Endothelial cell (in vitro differentiated cells): ENCODE data around the gene ARHGAP24. TPM values are rescaled to one million over a fixed set of nuclear protein-coding genes. Genes with fewer than 3 reads are reported as not detected.

Experiments
- DNase-seq: peaks from one replicate; pipeline ENCODE4 v3.0.0; 2021; ENCODE audit warnings: low spot score
- H3K27ac Mint-ChIP-seq: one replicate; pipeline ENCODE4 v1.8.0; 2021; ENCODE audit warnings: mixed read lengths, inconsistent platforms; ENCODE audit not compliant: unreplicated experiment
- H3K27me3 Mint-ChIP-seq: one replicate; pipeline ENCODE4 v1.8.0; 2021; ENCODE audit warnings: mild to moderate bottlenecking, moderate library complexity, mixed read lengths, inconsistent platforms; ENCODE audit not compliant: unreplicated experiment
- H3K36me3 Mint-ChIP-seq: one replicate; pipeline ENCODE4 v1.8.0; 2021; ENCODE audit warnings: mild to moderate bottlenecking, low read depth, mixed read lengths, inconsistent platforms; ENCODE audit not compliant: unreplicated experiment
- H3K4me1 Mint-ChIP-seq: one replicate; pipeline ENCODE4 v1.8.0; 2021; ENCODE audit warnings: mild to moderate bottlenecking, mixed read lengths, inconsistent platforms; ENCODE audit not compliant: unreplicated experiment
- H3K4me3 Mint-ChIP-seq: one replicate; pipeline ENCODE4 v1.8.0; 2021; ENCODE audit warnings: mild to moderate bottlenecking, mixed read lengths, inconsistent platforms; ENCODE audit not compliant: unreplicated experiment
- H3K9me3 Mint-ChIP-seq: one replicate; pipeline ENCODE4 v1.8.0; 2021; ENCODE audit warnings: mixed read lengths, inconsistent platforms; ENCODE audit not compliant: unreplicated experiment
- total RNA-seq: library from RNA; stranded (reverse); fragmentation: NEBNext Ultra II Directional; extraction: Animal tissue kit (Norgen Biotek cat#: 25700); gene quantifications from one replicate; pipeline ENCODE4 v1.2.1, GENCODE V29; 2021; ENCODE audit not compliant: unreplicated experiment
- TF ChIP-seq, protein P1 (sequence below): fragments of 200-600 bp; sonication (generic); IDR thresholded peaks from one replicate; pipeline ENCODE4 v1.5.0; 2021; ENCODE audit warnings: antibody characterized with exemption; ENCODE audit not compliant: unreplicated experiment

ARHGAP24 gene
- total RNA-seq, 1 donor from 2014 or later = 5.0 TPM

DNA sequence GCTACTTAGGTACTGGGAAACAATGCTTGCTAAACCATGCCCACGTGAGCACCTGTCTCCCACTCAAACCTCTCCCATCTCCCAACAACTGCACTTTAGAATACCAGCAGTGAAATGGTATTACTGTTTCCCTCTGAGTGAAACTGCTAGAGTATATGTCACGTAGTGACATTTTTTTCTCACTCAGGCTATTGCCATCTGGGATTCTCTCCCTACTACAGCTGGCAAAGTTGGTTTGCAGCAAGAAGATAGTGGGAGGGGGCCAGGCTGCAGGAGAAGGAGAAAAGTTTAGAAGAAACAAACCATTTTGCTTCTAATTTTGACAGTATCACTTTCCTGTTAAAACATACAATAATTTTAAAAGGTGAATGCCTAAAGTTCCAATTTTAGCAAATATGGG, 526.6 kb downstream of the ARHGAP24 start:
- no peaks in the 10 kb centered on the region for H3K36me3 Mint-ChIP-seq

DNA sequence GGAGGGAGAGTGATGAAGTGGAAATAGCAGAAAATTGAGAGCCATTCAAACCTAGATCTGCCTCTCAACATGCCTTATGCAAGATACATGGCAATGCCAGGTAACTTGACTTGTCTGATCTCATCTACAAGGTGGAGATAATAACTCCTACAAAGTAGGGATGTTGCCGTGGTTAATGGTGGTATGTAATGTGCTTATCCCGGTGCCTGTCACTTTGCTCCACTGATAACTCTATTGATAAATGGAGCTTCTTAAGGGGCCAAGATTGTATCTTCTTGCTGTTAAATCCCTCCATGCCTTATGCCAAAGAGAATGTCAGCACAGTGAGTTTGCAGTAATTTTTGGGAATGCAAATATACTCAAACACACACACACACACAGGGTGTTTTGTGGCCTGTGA, 529.1 kb downstream of the ARHGAP24 start:
- Mint-ChIP-seq H3K4me1 (no peaks in the 10 kb centered on the region), H3K27me3 (no peaks in the 10 kb centered on the region), H3K4me3 (no peak overlapping the region), H3K9me3 (no peaks in the 10 kb centered on the region), H3K27ac (no peak overlapping the region), H3K36me3 (no peaks in the 10 kb centered on the region)
- DNase-seq = no peak
- TF ChIP-seq, protein P1, sequence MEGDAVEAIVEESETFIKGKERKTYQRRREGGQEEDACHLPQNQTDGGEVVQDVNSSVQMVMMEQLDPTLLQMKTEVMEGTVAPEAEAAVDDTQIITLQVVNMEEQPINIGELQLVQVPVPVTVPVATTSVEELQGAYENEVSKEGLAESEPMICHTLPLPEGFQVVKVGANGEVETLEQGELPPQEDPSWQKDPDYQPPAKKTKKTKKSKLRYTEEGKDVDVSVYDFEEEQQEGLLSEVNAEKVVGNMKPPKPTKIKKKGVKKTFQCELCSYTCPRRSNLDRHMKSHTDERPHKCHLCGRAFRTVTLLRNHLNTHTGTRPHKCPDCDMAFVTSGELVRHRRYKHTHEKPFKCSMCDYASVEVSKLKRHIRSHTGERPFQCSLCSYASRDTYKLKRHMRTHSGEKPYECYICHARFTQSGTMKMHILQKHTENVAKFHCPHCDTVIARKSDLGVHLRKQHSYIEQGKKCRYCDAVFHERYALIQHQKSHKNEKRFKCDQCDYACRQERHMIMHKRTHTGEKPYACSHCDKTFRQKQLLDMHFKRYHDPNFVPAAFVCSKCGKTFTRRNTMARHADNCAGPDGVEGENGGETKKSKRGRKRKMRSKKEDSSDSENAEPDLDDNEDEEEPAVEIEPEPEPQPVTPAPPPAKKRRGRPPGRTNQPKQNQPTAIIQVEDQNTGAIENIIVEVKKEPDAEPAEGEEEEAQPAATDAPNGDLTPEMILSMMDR = no peak

More for the DNA sequence above, 526.6 kb downstream of the ARHGAP24 start:
- Mint-ChIP-seq H3K9me3 (no peaks in the 10 kb centered on the region), H3K27ac (no peak overlapping the region), H3K4me1 (no peaks in the 10 kb centered on the region), H3K4me3 (no peak overlapping the region), H3K27me3 (no peaks in the 10 kb centered on the region)
- no peak for DNase-seq
- TF ChIP-seq, protein P1 = no peak

DNA sequence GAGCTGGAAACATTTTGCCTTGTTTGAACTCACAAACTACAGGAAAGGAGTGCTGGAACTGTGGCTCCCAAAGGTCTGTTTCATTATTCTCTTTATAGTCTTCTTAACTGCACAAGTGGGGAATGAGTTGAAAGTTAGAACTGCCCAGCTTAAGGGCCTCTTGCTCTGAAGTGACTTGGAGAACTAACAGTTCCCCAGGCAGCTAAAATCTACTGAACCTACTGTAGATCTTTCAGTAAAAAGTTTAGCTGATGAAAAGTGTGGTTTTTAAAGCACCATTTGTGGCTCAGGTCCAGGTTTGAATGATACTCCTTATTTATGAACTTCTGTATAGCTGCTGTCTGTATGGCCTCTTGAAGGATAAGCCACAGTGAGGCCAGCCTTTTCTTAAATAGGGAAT, 531.1 kb downstream of the ARHGAP24 start:
- no peak for DNase-seq
- no peaks in the 10 kb centered on the region for H3K36me3 Mint-ChIP-seq
- no peak overlapping the region for H3K27ac Mint-ChIP-seq
- TF ChIP-seq, protein P1 = no peak
- H3K27me3 Mint-ChIP-seq = no peaks in the 10 kb centered on the region
- no peaks in the 10 kb centered on the region for H3K9me3 Mint-ChIP-seq
- H3K4me1 Mint-ChIP-seq = no peaks in the 10 kb centered on the region
- no peak overlapping the region for H3K4me3 Mint-ChIP-seq

DNA sequence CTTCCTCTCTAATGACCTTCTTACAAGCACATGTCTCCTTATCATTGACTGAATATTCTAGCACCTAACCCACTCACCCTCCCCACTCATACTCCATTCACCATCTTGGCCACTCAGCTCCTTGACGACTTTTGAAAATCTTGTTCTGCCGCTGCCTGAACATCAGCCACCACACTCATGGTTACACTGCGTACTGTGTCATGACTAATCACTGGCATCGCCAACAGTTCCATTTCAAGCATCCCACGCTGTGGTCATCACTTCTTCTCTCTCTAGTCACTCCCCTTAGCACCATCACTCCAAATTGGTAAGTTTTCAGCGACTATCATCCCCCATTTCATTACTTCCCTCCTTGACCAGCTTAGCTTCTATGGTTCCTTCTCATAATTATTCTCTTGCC, 532.1 kb downstream of the ARHGAP24 start:
- no peaks in the 10 kb centered on the region for H3K9me3 Mint-ChIP-seq
- H3K4me3 Mint-ChIP-seq = no peak overlapping the region
- no peak for DNase-seq
- no peak overlapping the region for H3K27ac Mint-ChIP-seq
- no peaks in the 10 kb centered on the region for H3K36me3 Mint-ChIP-seq
- TF ChIP-seq, protein P1 = no peak
- no peaks in the 10 kb centered on the region for H3K27me3 Mint-ChIP-seq
- no peaks in the 10 kb centered on the region for H3K4me1 Mint-ChIP-seq

DNA sequence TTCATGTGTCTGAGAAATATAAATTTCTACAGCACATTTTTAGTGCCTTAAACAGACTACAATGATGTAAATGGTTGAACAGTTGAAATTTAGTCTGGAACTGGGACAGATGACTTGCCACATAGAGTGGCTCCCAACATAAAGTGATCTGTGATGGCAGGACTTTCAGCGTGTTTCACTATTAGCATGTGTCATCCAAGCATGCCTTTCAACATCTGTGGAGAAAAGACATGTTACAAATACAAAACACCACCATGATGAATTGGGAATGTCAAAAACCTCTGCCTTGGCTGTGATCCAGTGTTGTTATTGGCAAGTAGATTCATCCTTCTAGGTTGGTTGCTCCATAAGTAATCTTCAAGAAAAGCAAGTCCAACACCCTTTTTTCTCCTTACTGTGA, 536.2 kb downstream of the ARHGAP24 start:
- Mint-ChIP-seq H3K27ac (no peak overlapping the region), H3K27me3 (peaks cover 2% of the 10 kb centered on the region), H3K4me1 (no peaks in the 10 kb centered on the region), H3K36me3 (no peaks in the 10 kb centered on the region), H3K4me3 (no peak overlapping the region), H3K9me3 (no peaks in the 10 kb centered on the region)
- TF ChIP-seq, protein P1 = no peak
- DNase-seq = no peak
